ENCODE data around the gene SERGEF. TPM values are rescaled to one million over a fixed set of nuclear protein-coding genes. Genes with fewer than 3 reads are reported as not detected.

The SERGEF gene
- total and polyA plus RNA-seq, 2 of the 13 experiments (the other 11 are each of a cell fraction or from before 2014, with no cell fraction given) = 54.5 to 114 TPM

GRCh38 chr11:18010977-18011586, 1.8 kb downstream of the SERGEF start (continued):
- TF ChIP-seq ZNF264 (CRISPR knock-in tag; IDR thresholded peaks at IDR 0.05) (peak; percentile 100), SIN3A (IDR thresholded peaks at IDR 0.05; ENCODE audit: borderline replicate concordance, low read depth, low read length) (no peak), ZKSCAN1 (IDR thresholded peaks at IDR 0.05; ENCODE audit: low read length) (no peak), ZNF564 (CRISPR knock-in tag; IDR thresholded peaks at IDR 0.05) (no peak), RBM39 (IDR thresholded peaks at IDR 0.05; ENCODE audit: low read depth, low read length, poor library complexity, severe bottlenecking) (no peak), ZNF546 (CRISPR knock-in tag; conservative IDR thresholded peaks at IDR 0.05) (no peak), POGZ (CRISPR knock-in tag; IDR thresholded peaks at IDR 0.05) (no peak), SAP130 (CRISPR knock-in tag; IDR thresholded peaks at IDR 0.05; ENCODE audit: low read depth) (peak; percentile 13; the same call in 1 of the 2 replicates), ZFYVE20 (CRISPR knock-in tag; IDR thresholded peaks at IDR 0.05; ENCODE audit: borderline replicate concordance, low read depth) (no peak), GMEB2 (CRISPR knock-in tag; IDR thresholded peaks at IDR 0.05; ENCODE audit: low read depth) (no peak), ZBTB38 (CRISPR knock-in tag; IDR thresholded peaks at IDR 0.05) (0 out of 2 replicates have a peak, but pooled peaks have one; percentile 25), MAFK (conservative IDR thresholded peaks at IDR 0.05 in 1 of 2, IDR thresholded peaks at IDR 0.05 in 1 of 2; ENCODE audit: low read length in 2 of 2) (no peak), KMT2A (CRISPR knock-in tag; IDR thresholded peaks at IDR 0.05) (no peak), ZNF282 (IDR thresholded peaks at IDR 0.05; ENCODE audit: partially characterized antibody) (no peak), MAX (IDR thresholded peaks at IDR 0.05) (peak; percentile 40; the same call in 1 of the 2 replicates), RBFOX2 (IDR thresholded peaks at IDR 0.05; ENCODE audit: low read depth, low read length) (peak; percentile 52), EEA1 (CRISPR knock-in tag; IDR thresholded peaks at IDR 0.05; ENCODE audit: borderline replicate concordance) (no peak), THRA (CRISPR knock-in tag; IDR thresholded peaks at IDR 0.05; ENCODE audit: borderline replicate concordance) (peak; percentile 98), SAFB2 (CRISPR knock-in tag; IDR thresholded peaks at IDR 0.05; ENCODE audit: borderline replicate concordance, low read depth) (no peak), ZFY (CRISPR knock-in tag; IDR thresholded peaks at IDR 0.05) (peak; percentile 32; the same call in 1 of the 2 replicates), SETDB1 (CRISPR knock-in tag; IDR thresholded peaks at IDR 0.05; ENCODE audit: borderline replicate concordance) (no peak), ZNF7 (CRISPR knock-in tag; IDR thresholded peaks at IDR 0.05) (no peak), ZNF225 (CRISPR knock-in tag; IDR thresholded peaks at IDR 0.05) (no peak), ZNF574 (CRISPR knock-in tag; IDR thresholded peaks at IDR 0.05) (0 out of 2 replicates have a peak, but pooled peaks have one; percentile 15)
